HCT116 (cell line): ENCODE measurements around the gene TRAK1. TPM values are rescaled to one million over a fixed set of nuclear protein-coding genes. Genes with fewer than 3 reads are reported as not detected.
A peak's percentile ranks its signal among the peaks of the same experiment; 100 is the strongest.

ENCODE experiments used
- ATAC-seq: fragments of 200-7000 bp; cut with Tn5 transposase; 2 replicates; pipeline ENCODE4 v1.9.1; 2020; ENCODE audit warnings: mild to moderate bottlenecking, moderate library complexity
- BruUV-seq: library from RNA; stranded (reverse); fragments of 400-500 nt; replicated peaks from 2 replicates; lab custom pipeline; 2021; lab: Mats Ljungman, UMichigan
- CTCF ChIA-PET: fragments of 300-600 bp; sonication (Branson Sonifier 250); formaldehyde crosslinking; loops from one replicate; lab custom pipeline; 2021; ENCODE audit warnings: antibody characterized with exemption; lab: Charles Lee
- POLR2A ChIA-PET: fragments of 300-600, 350-600 bp; sonication (Branson Sonifier 250); formaldehyde crosslinking; loops from one replicate; lab custom pipeline; 2021; ENCODE audit warnings: antibody characterized with exemption; lab: Charles Lee
- RAD21 ChIA-PET, 2 experiments: fragments of 300-600 bp; sonication (Branson Sonifier 250); formaldehyde crosslinking; loops; one replicate each; lab custom pipeline; 2023; ENCODE audit warnings: low total read pairs in 2 of 2; ENCODE audit not compliant: uncharacterized antibody in 2 of 2, unreplicated experiment in 2 of 2, low non-redundant PET in 1 of 2; lab: Charles Lee
- DNase-seq: peaks from one replicate; pipeline ENCODE4 v3.0.0-alpha.2; 2010; ENCODE audit warnings: low read depth, low spot score
- H2AFZ ChIP-seq: fragments of 200-600 bp; shearing (Covaris generic), sonication (generic); 2 replicates; pipeline ENCODE4 v1.6.1; 2017; ENCODE audit warnings: low read depth, mixed run types, mixed read lengths, antibody characterized with exemption, low read length; ENCODE audit not compliant: poor library complexity, severe bottlenecking
- H3K27ac ChIP-seq: 2 replicates; pipeline ENCODE4 v1.5.1; 2012; ENCODE audit warnings: low read depth, low read length
- H3K27me3 ChIP-seq: fragments of 200-600 bp; sonication (generic); 2 replicates; pipeline ENCODE4 v1.6.1; 2016; ENCODE audit warnings: mixed run types, low read length, mixed read lengths; ENCODE audit not compliant: insufficient read depth
- H3K36me3 ChIP-seq, 2 experiments: fragments of 200-500 bp in 1 of 2; fragments of 200-600 bp in 1 of 2; sonication (Bioruptor generic) in 1 of 2; sonication (generic) in 1 of 2; 2 replicates each; pipeline versions ENCODE4 v1.5.1 to v1.6.1; 2014 to 2016; ENCODE audit warnings: low read length in 2 of 2, inconsistent platforms in 1 of 2, mixed read lengths in 1 of 2, mixed run types in 1 of 2; ENCODE audit not compliant: insufficient read depth in 2 of 2, control insufficient read depth in 1 of 2
- H3K4me1 ChIP-seq, 2 experiments: fragments of 200-600 bp in 1 of 2; sonication (generic) in 1 of 2; 2 replicates each; pipeline versions ENCODE4 v1.5.1 to v1.6.1; 2012 to 2017; ENCODE audit warnings: low read length in 2 of 2, inconsistent platforms in 1 of 2, mild to moderate bottlenecking in 1 of 2, mixed read lengths in 1 of 2, mixed run types in 1 of 2, moderate library complexity in 1 of 2; ENCODE audit not compliant: insufficient read depth in 2 of 2, control insufficient read depth in 1 of 2
- H3K4me2 ChIP-seq: fragments of 200-600 bp; sonication (generic); 2 replicates; pipeline ENCODE4 v1.6.1; 2017; ENCODE audit warnings: mixed run types, low read length, mixed read lengths
- H3K4me3 ChIP-seq, 2 experiments: fragments of 200-600 bp in 1 of 2; sonication (generic) in 1 of 2; replicated peaks in 1 of 2; 2 replicates each; pipeline ENCODE4 v1.5.1; 2011 to 2016; ENCODE audit warnings: low read length in 2 of 2, control low read depth in 1 of 2, low read depth in 1 of 2, mild to moderate bottlenecking in 1 of 2, mixed read lengths in 1 of 2, mixed run types in 1 of 2
- H3K79me2 ChIP-seq: fragments of 200-600 bp; sonication (generic); 2 replicates; pipeline ENCODE4 v1.6.1; 2017; ENCODE audit warnings: mild to moderate bottlenecking, mixed run types, low read length, moderate library complexity, mixed read lengths; ENCODE audit not compliant: insufficient read depth
- H3K9ac ChIP-seq: fragments of 200-600 bp; sonication (generic); 2 replicates; pipeline ENCODE4 v1.6.1; 2016; ENCODE audit warnings: low read length, mixed read lengths
- H3K9me2 ChIP-seq: fragments of 200-600 bp; sonication (generic), shearing (Covaris generic); 2 replicates; pipeline ENCODE4 v1.6.1; 2017; ENCODE audit warnings: mixed run types, mild to moderate bottlenecking, moderate library complexity; ENCODE audit not compliant: insufficient read depth
- H3K9me3 ChIP-seq, 2 experiments: fragments of 200-500 bp in 1 of 2; fragments of 200-600 bp in 1 of 2; sonication (Bioruptor generic) in 1 of 2; sonication (generic) in 1 of 2; 2 replicates each; pipeline ENCODE4 v1.6.1; 2014 to 2017; ENCODE audit warnings: low read length in 2 of 2, mixed read lengths in 2 of 2, inconsistent platforms in 1 of 2, low read depth in 1 of 2, mild to moderate bottlenecking in 1 of 2, mixed run types in 1 of 2, moderate library complexity in 1 of 2; ENCODE audit not compliant: control insufficient read depth in 1 of 2, insufficient read depth in 1 of 2
- H4K20me1 ChIP-seq: fragments of 200-600 bp; sonication (generic), shearing (Covaris generic); 2 replicates; pipeline ENCODE4 v1.6.1; 2017; ENCODE audit warnings: mixed run types, mild to moderate bottlenecking, moderate library complexity; ENCODE audit not compliant: insufficient read depth
- CBX3 ChIP-seq: IDR thresholded peaks from 2 replicates; pipeline ENCODE4 v1.6.1; 2012; ENCODE audit warnings: low read depth
- CEBPB ChIP-seq: IDR thresholded peaks from 2 replicates; pipeline ENCODE4 v1.6.1; 2012; ENCODE audit warnings: low read depth
- EGR1 ChIP-seq: IDR thresholded peaks from 2 replicates; pipeline ENCODE4 v1.6.1; 2012; ENCODE audit warnings: low read depth
- ELF1 ChIP-seq: IDR thresholded peaks from 2 replicates; pipeline ENCODE4 v1.6.1; 2012; ENCODE audit warnings: low read depth, borderline replicate concordance
- EZH2phosphoT487 ChIP-seq: fragments of 200-600 bp; IDR thresholded peaks from 2 replicates; pipeline ENCODE4 v1.6.1; 2018; ENCODE audit warnings: antibody characterized with exemption, borderline replicate concordance
- FOSL1 ChIP-seq: IDR thresholded peaks from 2 replicates; pipeline ENCODE4 v1.6.1; 2012; ENCODE audit warnings: low read depth
- JUND ChIP-seq: IDR thresholded peaks from 2 replicates; pipeline ENCODE4 v1.6.1; 2012
- POLR2A ChIP-seq: IDR thresholded peaks from 2 replicates; pipeline ENCODE4 v1.7.0; 2011; ENCODE audit warnings: borderline replicate concordance; ENCODE audit not compliant: insufficient read depth, insufficient read length; ENCODE audit errors: extremely low read depth
- POLR2AphosphoS5 ChIP-seq: IDR thresholded peaks from 2 replicates; pipeline ENCODE4 v1.6.1; 2011; ENCODE audit warnings: mild to moderate bottlenecking, low read depth, low read length, moderate library complexity
- RAD21 ChIP-seq: IDR thresholded peaks from 2 replicates; pipeline ENCODE4 v1.6.1; 2012; ENCODE audit warnings: low read depth, mild to moderate bottlenecking
- SIN3A ChIP-seq: IDR thresholded peaks from 2 replicates; pipeline ENCODE4 v1.6.1; 2012; ENCODE audit warnings: low read depth
- SP1 ChIP-seq: IDR thresholded peaks from 2 replicates; pipeline ENCODE4 v1.6.1; 2012; ENCODE audit warnings: low read depth
- SRF ChIP-seq: IDR thresholded peaks from 2 replicates; pipeline ENCODE4 v1.6.1; 2012; ENCODE audit warnings: low read depth
- TCF7L2 ChIP-seq: IDR thresholded peaks from 2 replicates; pipeline ENCODE4 v1.7.0; 2011; ENCODE audit warnings: borderline replicate concordance, inconsistent platforms; ENCODE audit not compliant: insufficient read depth, insufficient read length; ENCODE audit errors: extremely low read depth
- ZNF274 ChIP-seq: fragments of 200-500 bp; sonication (Bioruptor generic); IDR thresholded peaks from 2 replicates; pipeline ENCODE4 v1.6.1; 2014; ENCODE audit warnings: mild to moderate bottlenecking, low read depth, low read length, inconsistent platforms
- intact Hi-C: fragments of 100-400 bp; cut with micrococcal nuclease; formaldehyde crosslinking; loops from 2 replicates; pipeline ENCODE4 v1.10.0; 2022
- total RNA-seq: library from RNA; stranded (reverse); gene quantifications from one replicate; pipeline ENCODE4 v1.2.1, GENCODE V29; 2021; ENCODE audit not compliant: unreplicated experiment
- TF ChIP-seq, protein P1 (sequence below): IDR thresholded peaks from 2 replicates; pipeline ENCODE4 v1.6.1; 2012
- TF ChIP-seq, protein P2 (sequence below): IDR thresholded peaks from 2 replicates; pipeline ENCODE4 v1.6.1; 2012

TRAK1 gene
- total RNA-seq, 1 experiment from 2014 or later = 25.9 TPM

DNA sequence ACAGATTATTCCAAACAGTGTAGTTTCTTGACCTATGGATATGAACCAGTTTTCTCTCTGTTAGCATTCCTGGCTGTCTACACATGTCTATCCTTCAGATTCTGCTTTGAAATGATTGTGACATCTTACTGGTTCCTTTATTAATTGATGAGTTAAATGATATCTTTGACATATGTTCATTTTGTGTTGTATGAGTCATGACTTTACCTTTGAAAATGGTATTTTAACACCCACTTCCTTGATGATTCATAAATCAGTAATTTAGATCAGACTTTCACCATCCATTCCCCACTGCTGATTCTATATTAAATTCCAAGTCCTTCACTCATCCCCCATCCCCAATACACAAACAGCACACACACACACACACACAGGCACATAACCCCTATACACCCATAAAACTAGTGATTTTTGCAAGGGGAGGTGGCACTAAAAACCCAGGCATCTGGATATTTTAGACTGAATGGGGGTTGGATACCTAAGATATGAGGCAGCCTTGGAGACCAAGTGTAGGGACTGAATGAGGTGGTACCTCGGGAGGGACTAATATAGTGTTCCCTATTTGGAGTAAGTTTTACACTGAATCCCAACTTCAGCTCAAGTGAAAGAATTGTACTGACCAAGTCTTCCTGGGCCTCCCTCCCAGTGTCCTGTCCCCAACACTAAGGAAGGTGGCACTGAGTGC is 165.1 kb downstream of the TRAK1 start:
- POLR2A ChIA-PET = no interaction called here
- Histone ChIP-seq H3K36me3 (no peaks in the 10 kb centered on the region), H3K4me1 (peaks cover 24 to 42% of the 10 kb centered on the region in 2 experiments), H3K4me3 (peak overlapping the region in 1 of 2 experiments; percentile 6; a peak in 1 of 4 replicates), H3K27ac (no peak overlapping the region)
- BruUV-seq = no TSS peak
- TF ChIP-seq, protein P1, sequence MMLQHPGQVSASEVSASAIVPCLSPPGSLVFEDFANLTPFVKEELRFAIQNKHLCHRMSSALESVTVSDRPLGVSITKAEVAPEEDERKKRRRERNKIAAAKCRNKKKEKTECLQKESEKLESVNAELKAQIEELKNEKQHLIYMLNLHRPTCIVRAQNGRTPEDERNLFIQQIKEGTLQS = peak; percentile 72; the same call in 1 of the 2 replicates
- TF ChIP-seq EZH2phosphoT487 = no peak
- TF ChIP-seq CEBPB = peak; percentile 97
- TF ChIP-seq SIN3A = peak; percentile 88
- TF ChIP-seq POLR2A = no peak
- TF ChIP-seq FOSL1 = peak; percentile 99
- peak; percentile 99 for TF ChIP-seq JUND
- TF ChIP-seq CBX3 = peak; percentile 76
- TF ChIP-seq SRF = peak; percentile 75; the same call in 1 of the 2 replicates
- peak; percentile 92 for TF ChIP-seq SP1
- 0 out of 2 replicates have a peak, but pooled peaks have one; percentile 18 for TF ChIP-seq POLR2AphosphoS5
- no peak for TF ChIP-seq ZNF274
- peak; percentile 79 for TF ChIP-seq TCF7L2
- peak; percentile 24; the same call in 1 of the 2 replicates for TF ChIP-seq RAD21
- no peak; the same call in 1 of the 2 replicates for TF ChIP-seq ELF1
- TF ChIP-seq, protein P2, sequence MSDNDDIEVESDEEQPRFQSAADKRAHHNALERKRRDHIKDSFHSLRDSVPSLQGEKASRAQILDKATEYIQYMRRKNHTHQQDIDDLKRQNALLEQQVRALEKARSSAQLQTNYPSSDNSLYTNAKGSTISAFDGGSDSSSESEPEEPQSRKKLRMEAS = peak; percentile 51
- peak; percentile 78 for TF ChIP-seq EGR1
- TF ChIP-seq, all 23 proteins: peak for 13
- Histone ChIP-seq H3K9me3 (no peaks in the 10 kb centered on the region), H3K9ac (no peak overlapping the region), H2AFZ (no peak overlapping the region), H3K79me2 (no peaks in the 10 kb centered on the region), H3K27me3 (no peaks in the 10 kb centered on the region), H3K9me2 (no peaks in the 10 kb centered on the region), H3K4me2 (peak overlapping the region; percentile 66), H4K20me1 (no peaks in the 10 kb centered on the region)
- intact Hi-C loops = no loop called here
- peak; percentile 77 for DNase-seq
- ATAC-seq = peak; percentile 80
- CTCF ChIA-PET = interaction anchor here (2.1 kb wide), 1 partner anchor 186 kb away, joined by 16 read pairs; no protein-coding TSS in a partner anchor
- RAD21 ChIA-PET = interaction anchor here in 1 of 2 experiments (1.3 to 1.8 kb wide), 2 partner anchors 9 to 187 kb away, joined by 4 to 5 read pairs; no protein-coding TSS in a partner anchor
